H1 (cell line): Measurements from ENCODE around the gene TENT4B. TPM values are rescaled to one million over a fixed set of nuclear protein-coding genes. Genes with fewer than 3 reads are reported as not detected.

Source experiments
- BACH1 ChIP-seq: IDR thresholded peaks from 2 replicates; pipeline ENCODE4 v1.6.1; 2012; ENCODE audit warnings: low read length, improper control_type of control experiment
- EP300 ChIP-seq, 2 experiments: IDR thresholded peaks; 1 replicate in 1 of 2; 2 replicates in 1 of 2; pipeline ENCODE4 v1.6.1; 2011 to 2012; ENCODE audit warnings: low read depth in 2 of 2, low read length in 2 of 2, mild to moderate bottlenecking in 2 of 2, borderline replicate concordance in 1 of 2, inconsistent platforms in 1 of 2, moderate library complexity in 1 of 2
- EZH2 ChIP-seq: fragments of 200-600 bp; sonication (generic); IDR thresholded peaks from 2 replicates; pipeline ENCODE4 v1.7.1; 2012; ENCODE audit warnings: low read depth, mild to moderate bottlenecking, moderate library complexity, low read length, inconsistent platforms; ENCODE audit not compliant: severe bottlenecking
- FOSL1 ChIP-seq: IDR thresholded peaks from 2 replicates; pipeline ENCODE4 v1.6.1; 2011; ENCODE audit warnings: mild to moderate bottlenecking, low read depth, low read length, moderate library complexity; ENCODE audit not compliant: insufficient read depth
- JUN ChIP-seq: IDR thresholded peaks from 2 replicates; pipeline ENCODE4 v1.6.1; 2011; ENCODE audit warnings: low read depth, mild to moderate bottlenecking, improper control_type of control experiment, low read length
- RFX5 ChIP-seq: IDR thresholded peaks from 2 replicates; pipeline ENCODE4 v1.6.1; 2011; ENCODE audit warnings: low read depth, low read length, improper control_type of control experiment, borderline replicate concordance
- SAP30 ChIP-seq: fragments of 300-600 bp; sonication (generic); IDR thresholded peaks from 2 replicates; pipeline ENCODE4 v1.7.1; 2012; ENCODE audit warnings: low read length, moderate library complexity, mild to moderate bottlenecking, inconsistent platforms; ENCODE audit not compliant: insufficient read depth, insufficient replicate concordance
- polyA plus RNA-seq, 7 experiments: library from polyadenylated mRNA; depleted of rRNA in 3 of 7; stranded (reverse) in 5 of 7; unstranded in 2 of 7; fragments of >200 nt in 5 of 7; fragments of 200-250 nt in 2 of 7; gene quantifications; 1 replicate in 5 of 7; 2 replicates in 1 of 7; 4 replicates in 1 of 7; pipeline versions ENCODE4 v1.2.1 to v1.2.3, GENCODE V29; 2011 to 2013; ENCODE audit warnings: missing spikeins in 2 of 7, mixed read lengths in 2 of 7
- total RNA-seq: library from RNA; stranded (reverse); fragmentation: NEBNext Ultra II Directional; extraction: Animal tissue kit (Norgen Biotek cat#: 25700); gene quantifications from 2 replicates; pipeline ENCODE4 v1.2.1, GENCODE V29; 2021
- TF ChIP-seq, protein P1 (sequence below): IDR thresholded peaks from 2 replicates; pipeline ENCODE4 v1.6.1; 2011; ENCODE audit warnings: low read length, improper control_type of control experiment

The TENT4B gene
- total and polyA plus RNA-seq, 2 of the 8 experiments (the other 6 are each of a cell fraction or from before 2014, with no cell fraction given): 4.2 to 15.7 TPM

DNA sequence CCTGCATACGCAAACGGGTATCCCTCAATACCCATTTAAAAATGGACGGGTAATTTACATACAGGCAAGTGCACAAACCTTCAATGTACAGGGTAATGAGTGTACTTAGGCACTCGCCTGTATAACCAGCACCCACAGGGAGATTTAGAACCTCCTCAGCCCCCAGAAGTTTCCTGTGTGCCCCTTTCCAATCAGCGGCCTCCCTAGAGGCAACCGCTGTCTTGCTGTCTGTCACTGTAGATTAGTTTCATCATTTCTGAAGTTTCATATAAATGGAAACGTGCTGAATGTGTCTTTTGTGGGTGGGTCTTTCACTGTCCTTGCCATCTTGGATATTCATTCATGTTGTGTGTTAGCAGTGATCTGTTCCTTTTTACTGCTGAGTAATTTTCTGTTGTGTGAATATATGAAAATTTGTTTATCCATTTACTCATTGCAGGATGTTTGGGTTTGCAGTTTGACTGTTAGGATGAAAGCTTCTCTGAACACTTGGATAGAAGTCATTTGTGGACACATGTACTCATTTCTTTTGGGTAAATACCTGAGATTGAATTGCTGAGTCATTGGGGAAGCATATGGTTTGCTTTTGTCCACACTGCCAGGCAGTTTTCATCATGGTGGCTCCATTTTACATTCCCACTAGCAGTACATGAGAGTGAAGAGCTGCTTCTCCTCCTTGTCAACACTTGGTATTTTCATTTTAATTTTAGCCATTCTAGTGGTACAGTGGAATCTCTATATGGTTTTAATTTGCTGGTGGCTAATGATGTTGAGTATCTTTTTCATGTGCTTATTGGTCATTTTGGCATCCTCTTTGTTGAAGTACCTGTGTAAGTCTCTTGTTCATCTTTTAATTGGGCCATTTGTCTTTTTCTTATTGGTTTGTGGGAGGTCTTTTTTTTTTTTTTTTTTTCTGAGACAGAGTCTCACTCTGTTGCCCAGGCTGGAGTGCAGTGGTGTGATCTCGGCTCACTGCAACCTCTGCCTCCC, 111.1 kb downstream of the TENT4B start (continued):
- TF ChIP-seq, protein P1, sequence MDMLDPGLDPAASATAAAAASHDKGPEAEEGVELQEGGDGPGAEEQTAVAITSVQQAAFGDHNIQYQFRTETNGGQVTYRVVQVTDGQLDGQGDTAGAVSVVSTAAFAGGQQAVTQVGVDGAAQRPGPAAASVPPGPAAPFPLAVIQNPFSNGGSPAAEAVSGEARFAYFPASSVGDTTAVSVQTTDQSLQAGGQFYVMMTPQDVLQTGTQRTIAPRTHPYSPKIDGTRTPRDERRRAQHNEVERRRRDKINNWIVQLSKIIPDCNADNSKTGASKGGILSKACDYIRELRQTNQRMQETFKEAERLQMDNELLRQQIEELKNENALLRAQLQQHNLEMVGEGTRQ: no peak
- TF ChIP-seq BACH1: peak; percentile 27; the same call in 1 of the 2 replicates
- TF ChIP-seq JUN: no peak
- no peak for TF ChIP-seq EP300 (IDR thresholded peaks at IDR 0.05; ENCODE audit: borderline replicate concordance in 1 of 2, low read depth in 2 of 2, low read length in 2 of 2)
- no peak for TF ChIP-seq RFX5
- no peak for TF ChIP-seq EZH2
- no peak for TF ChIP-seq SAP30
- TF ChIP-seq FOSL1: no peak
